DOHH2 (cell line): ENCODE results near the gene CRAT.

Experiments used
- H3F3A ChIP-seq: fragments of 200-600 bp; sonication (generic), shearing (Covaris generic); 2 replicates; pipeline ENCODE4 v1.6.0; 2016; ENCODE audit warnings: antibody characterized with exemption, mild to moderate bottlenecking; ENCODE audit not compliant: control insufficient read depth, insufficient read depth
- H3K27ac ChIP-seq: fragments of 200-600 bp; sonication (generic); 2 replicates; pipeline ENCODE4 v1.5.1; 2014; ENCODE audit warnings: low read depth, mild to moderate bottlenecking, low read length, moderate library complexity
- H3K27me3 ChIP-seq: fragments of 200-600 bp; sonication (generic); 2 replicates; pipeline ENCODE4 v1.6.1; 2014; ENCODE audit warnings: mild to moderate bottlenecking, low read length, mixed read lengths; ENCODE audit not compliant: control insufficient read depth
- H3K36me3 ChIP-seq: fragments of 200-600 bp; sonication (generic); 2 replicates; pipeline ENCODE4 v1.6.1; 2014; ENCODE audit warnings: mild to moderate bottlenecking, low read length, moderate library complexity, mixed read lengths; ENCODE audit not compliant: control insufficient read depth
- H3K4me1 ChIP-seq: fragments of 200-600 bp; sonication (generic); 2 replicates; pipeline ENCODE4 v1.6.1; 2014; ENCODE audit warnings: mild to moderate bottlenecking, low read length, mixed read lengths; ENCODE audit not compliant: control insufficient read depth
- H3K4me2 ChIP-seq: fragments of 200-600 bp; sonication (generic); 2 replicates; pipeline ENCODE4 v1.6.0; 2014; ENCODE audit warnings: mild to moderate bottlenecking, low read length, moderate library complexity
- H3K4me3 ChIP-seq: fragments of 200-600 bp; sonication (generic); 2 replicates; pipeline ENCODE4 v1.5.1; 2014; ENCODE audit warnings: mild to moderate bottlenecking, low read length, mixed read lengths
- H3K79me2 ChIP-seq: fragments of 200-600 bp; sonication (generic); 2 replicates; pipeline ENCODE4 v1.6.1; 2014; ENCODE audit warnings: mild to moderate bottlenecking, low read length, mixed read lengths; ENCODE audit not compliant: control insufficient read depth
- H3K9me2 ChIP-seq: fragments of 200-600 bp; sonication (generic); replicated peaks from 2 replicates; pipeline ENCODE4 v1.6.1; 2014; ENCODE audit warnings: mild to moderate bottlenecking, low read length, mixed read lengths; ENCODE audit not compliant: control insufficient read depth
- H3K9me3 ChIP-seq: fragments of 200-600 bp; sonication (generic); 2 replicates; pipeline ENCODE4 v1.6.1; 2014; ENCODE audit warnings: antibody characterized with exemption, low read length, mixed read lengths; ENCODE audit not compliant: control insufficient read depth, insufficient read depth
- H4K20me1 ChIP-seq: fragments of 200-600 bp; sonication (generic); 2 replicates; pipeline ENCODE4 v1.6.0; 2014; ENCODE audit warnings: low read depth, mild to moderate bottlenecking, antibody characterized with exemption, low read length, moderate library complexity; ENCODE audit not compliant: control insufficient read depth, insufficient read depth
- EZH2phosphoT487 ChIP-seq: fragments of 200-600 bp; sonication (generic); IDR thresholded peaks from 2 replicates; pipeline ENCODE4 v1.6.1; 2017; ENCODE audit warnings: borderline replicate concordance, mild to moderate bottlenecking, antibody characterized with exemption, low read length, moderate library complexity, mixed read lengths
- TF ChIP-seq, protein P1 (sequence below): fragments of 200-600 bp; sonication (generic); IDR thresholded peaks from one replicate; pipeline ENCODE4 v1.5.1; 2014; ENCODE audit warnings: antibody characterized with exemption, mild to moderate bottlenecking, low read depth, low read length; ENCODE audit not compliant: poor library complexity, severe bottlenecking

Gene CRAT

DNA sequence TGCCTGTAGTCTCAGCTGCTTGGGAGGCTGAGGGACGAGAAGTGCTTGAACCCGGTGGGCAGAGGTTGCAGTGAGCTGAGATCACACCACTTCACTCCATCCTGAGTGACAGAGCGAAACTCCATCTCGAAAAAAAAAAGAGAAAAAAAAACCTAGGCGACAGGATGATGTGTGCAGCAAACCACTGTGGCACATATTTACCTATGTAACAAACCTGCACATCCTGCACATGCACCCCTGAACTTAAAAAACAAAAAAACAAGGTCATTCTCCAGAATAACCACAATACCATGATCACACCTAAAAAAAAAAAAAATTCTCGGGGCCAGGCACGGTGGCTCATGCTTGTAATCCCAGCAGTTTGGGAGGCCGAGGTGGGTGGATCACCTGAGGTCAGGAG lies 37.2 kb downstream of the CRAT start:
- Histone ChIP-seq H4K20me1 (no peaks in the 10 kb centered on the region), H3K4me1 (no peaks in the 10 kb centered on the region; the same call in 1 of the 2 replicates), H3K9me3 (no peaks in the 10 kb centered on the region), H3K27me3 (no peaks in the 10 kb centered on the region), H3K4me2 (no peak overlapping the region), H3K27ac (no peak overlapping the region), H3F3A (0 out of 2 replicates have a peak, but pooled peaks cover 3% of the 10 kb centered on the region), H3K79me2 (no peaks in the 10 kb centered on the region), H3K36me3 (peaks cover 1% of the 10 kb centered on the region; the same call in 1 of the 2 replicates), H3K9me2 (no peaks in the 10 kb centered on the region), H3K4me3 (no peak overlapping the region)
- no peak for TF ChIP-seq EZH2phosphoT487
- TF ChIP-seq, protein P1, sequence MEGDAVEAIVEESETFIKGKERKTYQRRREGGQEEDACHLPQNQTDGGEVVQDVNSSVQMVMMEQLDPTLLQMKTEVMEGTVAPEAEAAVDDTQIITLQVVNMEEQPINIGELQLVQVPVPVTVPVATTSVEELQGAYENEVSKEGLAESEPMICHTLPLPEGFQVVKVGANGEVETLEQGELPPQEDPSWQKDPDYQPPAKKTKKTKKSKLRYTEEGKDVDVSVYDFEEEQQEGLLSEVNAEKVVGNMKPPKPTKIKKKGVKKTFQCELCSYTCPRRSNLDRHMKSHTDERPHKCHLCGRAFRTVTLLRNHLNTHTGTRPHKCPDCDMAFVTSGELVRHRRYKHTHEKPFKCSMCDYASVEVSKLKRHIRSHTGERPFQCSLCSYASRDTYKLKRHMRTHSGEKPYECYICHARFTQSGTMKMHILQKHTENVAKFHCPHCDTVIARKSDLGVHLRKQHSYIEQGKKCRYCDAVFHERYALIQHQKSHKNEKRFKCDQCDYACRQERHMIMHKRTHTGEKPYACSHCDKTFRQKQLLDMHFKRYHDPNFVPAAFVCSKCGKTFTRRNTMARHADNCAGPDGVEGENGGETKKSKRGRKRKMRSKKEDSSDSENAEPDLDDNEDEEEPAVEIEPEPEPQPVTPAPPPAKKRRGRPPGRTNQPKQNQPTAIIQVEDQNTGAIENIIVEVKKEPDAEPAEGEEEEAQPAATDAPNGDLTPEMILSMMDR, result no peak

DNA sequence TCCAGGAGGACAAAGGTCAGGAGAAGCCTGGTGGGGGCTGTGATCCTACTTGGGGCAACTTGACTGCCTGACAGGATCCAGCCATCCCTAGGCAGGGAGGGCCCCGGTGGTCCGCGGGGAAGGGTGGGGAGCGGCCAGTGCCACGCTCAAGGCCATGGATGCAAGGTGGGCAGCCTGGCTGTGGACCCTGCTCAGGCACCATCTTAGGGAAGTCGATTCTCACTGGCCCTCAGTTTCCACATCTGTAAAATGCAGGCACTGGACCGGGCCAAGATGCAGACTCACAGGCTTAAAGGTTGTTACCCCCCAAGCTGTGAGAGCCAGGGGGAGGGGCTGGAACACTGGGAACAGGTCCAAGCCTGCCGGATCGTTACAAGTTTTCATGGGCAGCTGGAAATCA lies 38.4 kb downstream of the CRAT start:
- Histone ChIP-seq H3K9me3 (no peaks in the 10 kb centered on the region), H3K27me3 (no peaks in the 10 kb centered on the region), H3K27ac (no peak overlapping the region), H3K79me2 (no peaks in the 10 kb centered on the region), H3K36me3 (peaks cover 3% of the 10 kb centered on the region; the same call in 1 of the 2 replicates), H3F3A (0 out of 2 replicates have a peak, but pooled peaks cover 3% of the 10 kb centered on the region), H3K4me2 (no peak overlapping the region), H3K9me2 (no peaks in the 10 kb centered on the region), H4K20me1 (no peaks in the 10 kb centered on the region), H3K4me3 (no peak overlapping the region), H3K4me1 (no peaks in the 10 kb centered on the region; the same call in 1 of the 2 replicates)
- TF ChIP-seq EZH2phosphoT487, result no peak
- TF ChIP-seq, protein P1, result no peak

DNA sequence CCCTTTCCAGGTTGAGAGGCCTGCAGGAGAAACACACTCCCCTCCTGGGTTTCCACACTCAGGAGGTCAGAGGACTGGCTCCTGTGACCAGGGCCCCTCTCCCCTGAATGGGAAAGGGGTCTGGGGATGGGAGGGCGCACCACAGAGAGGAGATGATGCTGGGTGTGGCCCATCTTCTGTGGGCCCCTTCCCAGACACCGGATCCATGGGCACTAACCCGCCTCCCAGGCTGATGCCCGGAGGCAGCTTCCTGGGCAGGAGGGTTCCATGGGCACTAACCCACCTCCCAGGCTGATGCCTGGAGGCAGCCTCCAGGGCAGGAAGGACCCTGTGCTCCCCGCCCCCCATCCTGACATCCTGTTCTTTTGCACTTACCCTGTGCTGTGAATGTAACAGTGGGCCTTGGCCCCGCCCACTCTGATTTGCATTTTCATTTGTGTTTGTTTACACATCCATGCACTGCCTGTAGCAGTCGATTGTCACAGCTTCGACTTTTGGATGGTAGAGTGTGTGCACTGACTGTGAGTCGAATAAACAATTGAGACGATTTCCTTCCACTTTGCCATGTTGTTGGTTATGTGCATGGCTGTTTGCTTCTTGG lies 39.0 kb downstream of the CRAT start:
- H3K27ac ChIP-seq, result no peak overlapping the region
- no peak for TF ChIP-seq EZH2phosphoT487
- TF ChIP-seq, protein P1, result no peak
- H3K4me1 ChIP-seq, result no peaks in the 10 kb centered on the region; the same call in 1 of the 2 replicates
- 0 out of 2 replicates have a peak, but pooled peaks cover 3% of the 10 kb centered on the region for H3F3A ChIP-seq
- H3K4me3 ChIP-seq, result no peak overlapping the region
- H3K4me2 ChIP-seq, result no peak overlapping the region
- no peaks in the 10 kb centered on the region for H3K9me2 ChIP-seq
- no peaks in the 10 kb centered on the region for H3K79me2 ChIP-seq
- H3K27me3 ChIP-seq, result no peaks in the 10 kb centered on the region
- H4K20me1 ChIP-seq, result no peaks in the 10 kb centered on the region
- no peaks in the 10 kb centered on the region for H3K9me3 ChIP-seq
- H3K36me3 ChIP-seq, result peaks cover 3% of the 10 kb centered on the region; the same call in 1 of the 2 replicates
